Naive B cell (primary cell): ENCODE data around the gene OR1F1. TPM values are rescaled to one million over a fixed set of nuclear protein-coding genes. Genes with fewer than 3 reads are reported as not detected.
A peak's percentile ranks its signal among the peaks of the same experiment; 100 is the strongest.

ENCODE experiments used
- ATAC-seq, 2 donors: fragments of 150-1000 bp; cut with Tn5 transposase; 2 replicates each; pipeline ENCODE4 v1.10.0; 2021; ENCODE audit warnings: low read depth in 2 of 2, mild to moderate bottlenecking in 2 of 2, moderate library complexity in 2 of 2
- DNase-seq: peaks from one replicate; pipeline ENCODE4 v3.0.0; 2022
- H3K27ac Mint-ChIP-seq, 6 donors: one replicate each; pipeline ENCODE4 v1.8.0; 2020 to 2022; ENCODE audit warnings: mild to moderate bottlenecking in 6 of 6, mixed read lengths in 6 of 6, moderate library complexity in 5 of 6, inconsistent platforms in 2 of 6
- H3K27me3 Mint-ChIP-seq, 3 donors: one replicate each; pipeline ENCODE4 v1.8.0; 2021 to 2022; ENCODE audit warnings: mixed read lengths in 3 of 3, mild to moderate bottlenecking in 1 of 3
- H3K36me3 Mint-ChIP-seq, 2 donors: one replicate each; pipeline ENCODE4 v1.8.0; 2020 to 2022; ENCODE audit warnings: mixed read lengths in 2 of 2, inconsistent platforms in 1 of 2, mild to moderate bottlenecking in 1 of 2
- H3K4me1 Mint-ChIP-seq, 3 donors: one replicate each; pipeline ENCODE4 v1.8.0; 2020 to 2022; ENCODE audit warnings: mixed read lengths in 3 of 3, inconsistent platforms in 1 of 3, mild to moderate bottlenecking in 1 of 3, moderate library complexity in 1 of 3
- H3K4me3 Mint-ChIP-seq, 8 donors: one replicate each; pipeline ENCODE4 v1.8.0; 2020 to 2022; ENCODE audit warnings: mild to moderate bottlenecking in 8 of 8, mixed read lengths in 8 of 8, moderate library complexity in 8 of 8, inconsistent platforms in 2 of 8
- H3K9me3 Mint-ChIP-seq, 7 donors: one replicate each; pipeline ENCODE4 v1.8.0; 2020 to 2022; ENCODE audit warnings: mixed read lengths in 7 of 7, mild to moderate bottlenecking in 5 of 7, inconsistent platforms in 2 of 7, moderate library complexity in 1 of 7
- polyA plus RNA-seq, 6 donors: library from polyadenylated mRNA; unstranded; fragments of 300-500 nt; fragmentation: Illumina TruSeq; gene quantifications; one replicate each; pipeline ENCODE4 v1.2.3, GENCODE V29; 2021; ENCODE audit warnings: low read depth in 6 of 6

The OR1F1 gene
- polyA plus RNA-seq, 6 donors from 2014 or later = not detected

- peaks cover 0 to 18% (median 9%) of the 10 kb centered on the region in 7 donors for H3K9me3 Mint-ChIP-seq
- H3K4me1 Mint-ChIP-seq = peaks cover 23 to 29% (median 26%) of the 10 kb centered on the region in 3 donors
- no peaks in the 10 kb centered on the region for H3K27me3 Mint-ChIP-seq
- peaks cover 25 to 32% of the 10 kb centered on the region in 2 donors for H3K36me3 Mint-ChIP-seq
- DNase-seq (no peak), ATAC-seq (no peak)
- peak overlapping the region; percentile 92 to 98 (median 97) for H3K4me3 Mint-ChIP-seq
- H3K27ac Mint-ChIP-seq = peak overlapping the region; percentile 90 to 99 (median 98)
Measured at GRCh38 chr16:3234543-3234856, 46.5 kb downstream of the OR1F1 start.

DNA sequence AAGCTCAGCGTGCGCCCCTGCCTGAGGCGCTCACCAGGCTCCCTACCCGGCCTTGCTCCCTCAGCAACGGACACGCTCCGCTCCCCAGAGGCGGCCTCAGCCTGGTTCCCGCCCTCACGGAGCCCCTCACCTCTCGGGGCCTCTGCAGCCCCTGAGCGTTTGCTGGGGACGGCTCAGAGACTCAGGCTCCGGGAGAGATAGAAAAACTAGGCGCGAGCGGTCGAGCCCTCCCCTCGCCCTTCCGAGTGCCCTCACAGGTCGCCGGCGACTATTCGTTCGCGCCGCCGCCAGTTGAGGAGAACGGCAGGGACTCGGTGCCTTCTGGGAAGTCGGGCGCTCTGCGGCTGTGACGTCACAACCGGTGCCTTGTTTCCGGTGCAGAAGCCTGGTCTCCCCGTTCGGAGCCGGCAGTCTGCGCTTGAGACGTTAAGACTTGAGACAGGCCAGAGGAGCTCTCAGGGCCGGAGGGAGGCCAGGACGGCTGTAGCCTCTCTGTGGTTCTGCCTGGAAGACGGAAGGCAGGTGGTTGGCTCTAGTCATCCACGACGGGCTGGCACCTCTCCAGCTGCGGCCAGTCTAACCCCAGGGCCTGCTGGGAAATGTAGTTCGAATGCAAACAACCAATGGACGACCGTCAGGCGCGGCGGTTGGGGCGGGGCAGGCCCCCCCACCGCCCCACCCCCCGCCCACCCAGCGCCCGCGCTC, 47.0 kb downstream of the OR1F1 start, which contains the start of gene ZNF200:
TSS of gene ZNF200 (minus strand) at position 302 of the 705 bp plus-strand sequence. CDS start 1,403 bp downstream, outside the sequence.
- Mint-ChIP-seq H3K36me3 (peaks cover 23 to 28% of the 10 kb centered on the region in 2 donors), H3K27ac (peak within 1 kb of the TSS; percentile 95 to 99 (median 98)), H3K27me3 (peaks cover 0 to 3% (median 0%) of the 10 kb centered on the region in 3 donors), H3K4me1 (peaks cover 23 to 29% (median 26%) of the 10 kb centered on the region in 3 donors), H3K4me3 (peak within 1 kb of the TSS; percentile 92 to 98 (median 97)), H3K9me3 (peaks cover 0 to 16% (median 8%) of the 10 kb centered on the region in 7 donors)
- ATAC-seq (peak; percentile 92), DNase-seq (peak; percentile 93)

- peaks cover 0 to 5% (median 2%) of the 10 kb centered on the region in 7 donors for H3K9me3 Mint-ChIP-seq
- no peak for ATAC-seq
- H3K27me3 Mint-ChIP-seq = peaks cover 0 to 11% (median 0%) of the 10 kb centered on the region in 3 donors
- peaks cover 23 to 29% (median 26%) of the 10 kb centered on the region in 3 donors for H3K4me1 Mint-ChIP-seq
- peaks cover 12 to 18% of the 10 kb centered on the region in 2 donors for H3K36me3 Mint-ChIP-seq
- no peak for DNase-seq
- peak overlapping the region; percentile 69 to 96 (median 83) for H3K27ac Mint-ChIP-seq
- peak overlapping the region; percentile 58 to 85 (median 80) for H3K4me3 Mint-ChIP-seq
Measured at GRCh38 chr16:3235856-3236669, 48.1 kb downstream of the OR1F1 start.

GRCh38 chr16:3241761-3242160, 53.8 kb downstream of the OR1F1 start:
- Mint-ChIP-seq H3K4me1 (no peaks in the 10 kb centered on the region), H3K4me3 (no peak overlapping the region), H3K27me3 (peaks cover 4 to 47% (median 34%) of the 10 kb centered on the region in 3 donors), H3K9me3 (peaks cover 0 to 3% (median 0%) of the 10 kb centered on the region in 7 donors), H3K36me3 (no peaks in the 10 kb centered on the region), H3K27ac (no peak overlapping the region)
- DNase-seq = no peak
- no peak for ATAC-seq

DNA sequence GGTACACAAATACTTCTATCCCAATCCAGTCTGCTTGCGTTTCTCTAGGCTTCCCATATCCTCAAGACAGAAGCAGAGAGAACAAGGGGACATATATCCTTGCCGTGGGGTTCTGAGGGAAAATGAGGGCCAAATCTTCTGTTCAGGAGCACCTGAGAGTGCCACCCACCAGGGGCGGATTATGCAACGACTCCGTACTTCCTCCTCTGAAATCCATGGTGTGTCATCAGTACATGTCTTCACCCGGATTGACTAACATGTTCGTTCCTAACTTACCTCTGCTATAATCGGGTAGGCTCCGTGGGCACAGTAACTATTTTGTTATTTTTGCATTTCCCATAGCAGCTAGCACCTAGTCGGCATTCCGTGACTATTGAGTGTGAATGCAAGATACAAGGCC, 54.7 kb downstream of the OR1F1 start:
- no peaks in the 10 kb centered on the region for H3K4me1 Mint-ChIP-seq
- H3K4me3 Mint-ChIP-seq = no peak overlapping the region
- no peaks in the 10 kb centered on the region for H3K36me3 Mint-ChIP-seq
- H3K27me3 Mint-ChIP-seq = peaks cover 4 to 56% (median 40%) of the 10 kb centered on the region in 3 donors
- no peaks in the 10 kb centered on the region for H3K9me3 Mint-ChIP-seq
- H3K27ac Mint-ChIP-seq = no peak overlapping the region
- DNase-seq = no peak
- ATAC-seq = no peak

- H3K4me1 Mint-ChIP-seq = no peaks in the 10 kb centered on the region
- ATAC-seq (no peak), DNase-seq (no peak)
- H3K27me3 Mint-ChIP-seq = peaks cover 4 to 64% (median 45%) of the 10 kb centered on the region in 3 donors
- peak overlapping the region in 1 of 8 donors; percentile 57 for H3K4me3 Mint-ChIP-seq
- no peaks in the 10 kb centered on the region for H3K36me3 Mint-ChIP-seq
- no peaks in the 10 kb centered on the region for H3K9me3 Mint-ChIP-seq
- no peak overlapping the region for H3K27ac Mint-ChIP-seq
Measured at GRCh38 chr16:3243882-3244281, 55.9 kb downstream of the OR1F1 start.

DNA sequence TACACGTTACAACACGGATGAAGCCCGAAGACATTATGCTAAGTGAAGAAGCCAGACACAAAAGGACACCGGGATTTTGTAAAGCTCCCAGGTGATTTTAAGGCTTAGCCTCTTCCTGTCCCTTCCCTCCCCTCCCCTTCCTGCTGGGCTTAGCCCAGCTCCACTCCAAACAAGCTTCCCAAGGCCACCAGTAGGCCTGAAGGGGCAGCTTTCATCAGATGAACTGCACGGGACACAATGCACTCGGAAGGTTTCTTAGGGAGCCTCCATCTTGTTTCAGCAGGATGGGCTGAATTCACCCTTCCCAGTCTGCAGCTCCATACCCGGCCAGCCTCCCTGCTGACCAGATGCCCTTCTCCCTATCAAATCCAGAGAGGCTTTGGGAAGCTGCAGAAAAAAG, 58.0 kb downstream of the OR1F1 start:
- ATAC-seq = no peak
- no peaks in the 10 kb centered on the region for H3K9me3 Mint-ChIP-seq
- peaks cover 5 to 73% (median 51%) of the 10 kb centered on the region in 3 donors for H3K27me3 Mint-ChIP-seq
- no peaks in the 10 kb centered on the region for H3K36me3 Mint-ChIP-seq
- H3K4me3 Mint-ChIP-seq = no peak overlapping the region
- no peaks in the 10 kb centered on the region for H3K4me1 Mint-ChIP-seq
- DNase-seq = no peak
- H3K27ac Mint-ChIP-seq = no peak overlapping the region

DNA sequence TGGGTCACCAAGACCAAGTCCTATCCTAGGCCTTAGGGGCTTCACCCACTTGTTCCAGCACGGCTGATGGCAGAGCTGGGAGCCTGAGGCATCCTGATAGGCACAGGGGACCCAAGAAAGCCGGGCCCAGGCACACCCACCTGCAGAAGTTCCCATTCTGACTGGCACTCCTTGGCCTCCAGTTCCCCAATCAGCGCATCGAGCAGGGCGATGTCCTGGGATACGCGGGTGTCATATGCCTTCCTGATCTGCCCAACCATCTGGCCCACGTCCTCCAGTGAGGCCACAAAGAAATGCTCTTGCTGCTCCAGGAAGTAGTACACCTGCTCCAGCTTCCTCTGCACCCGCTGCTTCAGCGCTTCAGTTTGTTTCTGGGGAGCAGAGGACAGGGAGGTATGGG, 58.9 kb downstream of the OR1F1 start:
- Mint-ChIP-seq H3K4me1 (no peaks in the 10 kb centered on the region), H3K27me3 (peaks cover 8 to 75% (median 60%) of the 10 kb centered on the region in 3 donors), H3K4me3 (no peak overlapping the region), H3K9me3 (no peaks in the 10 kb centered on the region), H3K27ac (no peak overlapping the region), H3K36me3 (no peaks in the 10 kb centered on the region)
- DNase-seq (no peak), ATAC-seq (no peak)

DNA sequence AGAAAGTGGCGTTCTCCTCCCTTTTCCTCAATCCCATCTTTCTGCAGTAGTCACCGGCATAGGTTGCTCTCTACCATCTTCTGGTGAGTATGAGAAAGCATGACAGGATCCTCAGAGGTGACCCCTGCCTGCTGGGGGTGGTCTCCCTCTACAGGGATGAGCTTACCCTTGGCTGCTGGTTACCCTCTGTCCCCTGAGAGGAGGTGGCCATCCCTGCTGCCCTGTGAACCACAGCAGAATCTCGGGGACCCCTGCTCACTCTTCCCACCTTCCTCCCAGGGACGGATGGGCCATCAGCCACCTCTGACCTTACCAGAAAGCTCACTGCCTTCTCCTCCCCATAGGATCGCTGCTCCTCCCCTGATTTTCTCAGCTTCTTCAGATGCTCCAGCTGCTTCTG, 60.6 kb downstream of the OR1F1 start:
- peak overlapping the region in 1 of 8 donors; percentile 25 for H3K4me3 Mint-ChIP-seq

DNA sequence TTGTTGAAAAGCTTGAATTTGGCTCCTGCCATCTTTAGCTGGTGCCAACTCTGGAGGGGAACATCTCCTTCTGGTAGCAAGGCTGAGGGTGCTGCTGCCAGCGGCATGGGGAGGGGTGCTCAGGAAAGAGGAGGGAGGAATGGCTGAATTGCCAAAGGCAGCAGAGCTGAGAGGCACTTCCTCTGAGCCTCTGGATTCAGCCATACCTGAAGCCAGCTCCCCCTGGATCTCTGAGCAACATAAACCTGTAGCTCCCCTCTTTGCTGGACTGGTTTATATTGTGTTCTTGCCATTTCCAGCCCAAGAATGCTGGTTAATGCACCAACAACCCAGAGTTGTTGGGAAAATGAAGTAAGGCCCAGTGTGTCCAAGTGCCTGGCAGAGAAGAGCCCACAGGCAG, 61.0 kb downstream of the OR1F1 start:
- Mint-ChIP-seq H3K9me3 (no peaks in the 10 kb centered on the region), H3K4me3 (peak overlapping the region in 1 of 8 donors; percentile 25), H3K27ac (no peak overlapping the region)

More for the DNA sequence above, 60.6 kb downstream of the OR1F1 start:
- ATAC-seq (no peak), DNase-seq (no peak)
- Mint-ChIP-seq H3K36me3 (no peaks in the 10 kb centered on the region), H3K4me1 (no peaks in the 10 kb centered on the region), H3K27me3 (peaks cover 8 to 69% (median 50%) of the 10 kb centered on the region in 3 donors), H3K9me3 (no peaks in the 10 kb centered on the region), H3K27ac (no peak overlapping the region)

GRCh38 chr16:3249451-3249850, 61.4 kb downstream of the OR1F1 start:
- H3K4me3 Mint-ChIP-seq = no peak overlapping the region
- peaks cover 4 to 62% (median 42%) of the 10 kb centered on the region in 3 donors for H3K27me3 Mint-ChIP-seq
- H3K36me3 Mint-ChIP-seq = no peaks in the 10 kb centered on the region
- no peaks in the 10 kb centered on the region for H3K9me3 Mint-ChIP-seq
- no peak overlapping the region for H3K27ac Mint-ChIP-seq
- no peak for ATAC-seq
- no peak for DNase-seq
- H3K4me1 Mint-ChIP-seq = no peaks in the 10 kb centered on the region

More for the DNA sequence above, 61.0 kb downstream of the OR1F1 start:
- no peaks in the 10 kb centered on the region for H3K36me3 Mint-ChIP-seq
- peaks cover 7 to 66% (median 46%) of the 10 kb centered on the region in 3 donors for H3K27me3 Mint-ChIP-seq
- no peak for ATAC-seq
- DNase-seq = no peak
- H3K4me1 Mint-ChIP-seq = no peaks in the 10 kb centered on the region

DNA sequence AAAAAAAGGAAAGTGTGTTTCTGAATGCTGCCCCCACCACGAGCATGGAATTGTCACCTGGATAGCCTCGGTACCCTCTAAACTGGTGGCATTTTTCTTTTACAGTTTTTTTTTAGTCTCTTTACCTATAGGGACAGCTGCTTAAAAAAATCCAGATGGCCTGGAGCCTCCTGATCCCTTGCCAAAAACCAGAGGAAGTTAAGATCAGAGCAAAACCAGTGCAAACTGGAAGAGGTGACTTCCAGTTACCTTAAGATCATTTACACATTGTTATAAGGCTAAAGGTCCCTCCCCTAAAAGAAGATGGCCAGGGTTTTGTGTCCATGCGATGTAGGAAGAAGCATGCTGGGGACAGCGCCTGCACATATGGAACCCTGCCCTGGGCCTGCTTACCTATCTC, 65.0 kb downstream of the OR1F1 start:
- Mint-ChIP-seq H3K27me3 (peaks cover 8 to 61% (median 23%) of the 10 kb centered on the region in 3 donors), H3K36me3 (no peaks in the 10 kb centered on the region), H3K27ac (no peak overlapping the region), H3K9me3 (no peaks in the 10 kb centered on the region), H3K4me1 (no peaks in the 10 kb centered on the region), H3K4me3 (no peak overlapping the region)
- ATAC-seq (no peak), DNase-seq (no peak)

- Mint-ChIP-seq H3K27ac (peak overlapping the region in 1 of 6 donors; percentile 20), H3K4me3 (no peak overlapping the region), H3K4me1 (no peaks in the 10 kb centered on the region), H3K27me3 (peaks cover 11 to 56% (median 20%) of the 10 kb centered on the region in 3 donors), H3K9me3 (no peaks in the 10 kb centered on the region), H3K36me3 (no peaks in the 10 kb centered on the region)
- no peak for DNase-seq
- ATAC-seq = no peak
Measured at GRCh38 chr16:3254309-3254708, 66.3 kb downstream of the OR1F1 start.
